GM18517 (cell line): ENCODE measurements around the gene SERPINB3.
"Not testable (repeated sequence)": the region's sequence is repeated elsewhere in the genome, so short reads cannot be mapped to it uniquely, and the experiment has no call there.

Source experiments
- ATAC-seq: cut with Tn5 transposase; IDR thresholded peaks from one replicate; pipeline ENCODE4 v1.9.1; 2021; ENCODE audit warnings: mild to moderate bottlenecking, moderate library complexity; ENCODE audit not compliant: unreplicated experiment

SERPINB3 gene

DNA sequence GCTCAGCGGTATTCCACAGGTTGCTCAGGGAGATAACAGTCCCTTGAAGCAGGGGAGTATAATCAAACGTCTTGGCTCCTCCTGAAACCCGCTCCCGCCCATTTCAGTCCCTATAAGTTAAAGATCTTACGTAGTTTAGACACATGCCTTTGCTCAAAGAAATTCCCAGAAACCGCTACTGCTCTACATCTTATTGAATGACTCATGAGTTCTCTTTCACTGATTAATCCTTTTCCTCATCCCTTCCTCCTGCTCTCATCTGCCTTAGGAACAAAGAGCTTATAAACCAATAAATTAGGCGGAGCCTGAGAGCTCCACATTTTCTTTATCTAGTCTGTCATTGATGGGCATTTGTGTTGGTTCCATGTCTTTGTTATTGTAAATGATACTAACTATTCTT lies 13.5 kb downstream of the SERPINB3 start:
- no peak for ATAC-seq

DNA sequence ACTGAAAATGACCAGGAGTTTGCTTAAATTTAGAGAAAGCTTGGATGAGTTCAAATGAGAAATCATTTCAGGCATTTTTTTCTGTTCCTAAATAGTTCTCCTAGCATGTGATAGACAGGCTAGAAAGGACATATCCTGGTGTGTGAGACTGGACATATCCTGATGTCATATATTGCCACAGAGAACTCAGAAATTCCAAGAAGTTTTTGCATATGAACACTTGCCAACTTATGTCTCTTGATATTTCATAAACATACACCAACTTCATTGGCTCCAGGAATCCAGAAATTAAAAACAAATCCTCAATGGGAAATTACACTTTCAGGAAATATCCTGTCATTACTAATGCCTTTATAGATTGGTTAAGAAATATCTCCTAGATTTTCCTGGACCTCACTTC lies 14.8 kb downstream of the SERPINB3 start:
- ATAC-seq: no peak

DNA sequence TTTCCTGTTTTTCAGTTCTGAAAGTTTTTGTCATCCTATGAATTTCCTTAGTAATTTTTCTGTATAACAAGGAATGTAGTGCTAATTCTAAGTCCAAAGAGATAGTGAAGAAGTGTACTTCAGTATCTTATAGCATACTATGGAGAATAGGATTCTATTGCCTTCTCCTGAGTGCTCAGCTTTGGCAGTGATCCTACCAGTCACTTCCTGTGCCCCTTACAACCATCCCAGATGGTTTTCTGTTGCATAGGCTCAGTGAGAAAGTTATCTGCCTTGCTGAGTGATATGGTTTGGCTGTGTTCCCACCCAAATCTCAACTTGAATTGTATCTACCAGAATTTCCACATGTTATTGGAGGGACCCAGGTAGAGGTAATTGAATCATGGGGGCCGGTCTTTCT lies 17.0 kb downstream of the SERPINB3 start:
- not testable (repeated sequence) for ATAC-seq

DNA sequence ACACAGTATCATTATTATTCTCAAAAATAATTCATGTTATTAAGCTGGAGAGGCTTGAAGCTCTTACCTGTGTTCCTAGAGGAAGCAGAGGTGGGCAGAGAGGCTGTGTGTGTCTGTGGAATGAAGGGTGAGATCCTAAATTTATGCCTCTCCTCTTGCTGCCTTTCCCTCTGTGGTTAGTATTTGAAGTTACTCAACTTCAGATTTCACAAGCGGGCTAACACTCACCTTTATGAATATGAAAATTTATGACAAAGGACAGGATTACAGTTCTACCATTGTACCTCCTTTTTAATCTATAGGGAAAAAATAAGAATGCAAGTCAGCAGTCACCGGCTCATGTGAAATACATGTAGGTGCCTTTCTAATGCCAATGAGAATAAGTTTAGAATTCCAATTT lies 17.6 kb downstream of the SERPINB3 start, which contains the start of gene SERPINB4:
SERPINB4 (minus strand) TSS at position 115 of the 400 bp plus-strand sequence. CDS start 679 bp downstream, outside the sequence.
- not testable (repeated sequence) for ATAC-seq

DNA sequence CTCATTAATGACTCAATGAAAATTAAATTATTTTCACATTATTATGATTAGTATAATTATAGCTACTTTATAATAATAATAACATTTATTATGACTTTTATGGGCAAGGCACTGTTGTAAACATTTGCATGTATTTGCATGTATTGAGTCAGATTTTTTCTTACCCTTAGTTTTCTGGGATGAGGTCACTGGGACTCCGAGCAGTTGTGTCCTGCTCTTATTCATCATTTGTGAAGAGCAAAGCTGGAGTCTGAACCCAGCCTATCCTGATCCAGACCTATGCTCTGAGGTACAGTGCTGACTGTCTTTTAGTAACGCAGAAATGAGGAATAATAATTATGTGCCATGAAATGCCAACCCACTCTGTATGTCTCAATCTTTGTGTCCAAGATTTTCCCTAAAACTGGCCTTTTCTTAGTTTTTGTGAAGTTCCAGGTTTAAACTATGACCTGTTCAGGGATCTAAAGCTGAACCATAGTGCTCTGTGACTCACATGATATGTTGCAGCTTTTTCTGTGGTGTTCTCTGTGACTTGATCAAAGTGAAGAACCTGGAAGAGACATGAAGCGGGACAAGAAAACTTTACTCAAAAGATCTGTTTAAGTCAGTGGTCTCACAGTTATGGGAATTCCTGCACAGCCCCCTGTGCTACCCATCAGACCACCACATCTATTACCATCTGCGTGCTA lies 18.9 kb downstream of the SERPINB3 start:
- ATAC-seq: not testable (repeated sequence)

DNA sequence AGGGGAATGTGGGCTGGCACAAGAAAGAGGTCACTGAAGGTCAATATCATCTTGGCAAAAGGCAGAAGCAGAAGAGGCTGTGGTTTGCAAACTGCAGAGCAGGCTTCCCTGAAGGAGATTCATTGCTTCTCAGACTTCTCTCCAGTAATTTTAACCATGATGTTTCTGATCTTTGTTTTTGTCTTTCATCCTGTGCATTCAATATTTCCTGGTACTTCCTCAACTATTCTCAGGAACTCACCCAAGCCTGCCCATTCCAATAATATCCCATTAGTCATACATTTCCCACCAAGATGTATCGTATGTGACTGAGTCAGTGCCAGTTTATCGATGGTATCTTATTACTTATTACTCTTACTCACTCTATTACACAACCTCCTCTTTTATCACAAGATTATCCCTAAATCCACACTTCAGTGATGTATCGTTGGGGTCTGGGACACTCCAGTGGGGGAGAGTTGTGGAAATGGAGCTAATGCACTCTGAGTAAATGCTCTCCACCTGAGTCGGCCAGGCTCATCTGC lies 20.5 kb downstream of the SERPINB3 start:
- not testable (repeated sequence) for ATAC-seq

DNA sequence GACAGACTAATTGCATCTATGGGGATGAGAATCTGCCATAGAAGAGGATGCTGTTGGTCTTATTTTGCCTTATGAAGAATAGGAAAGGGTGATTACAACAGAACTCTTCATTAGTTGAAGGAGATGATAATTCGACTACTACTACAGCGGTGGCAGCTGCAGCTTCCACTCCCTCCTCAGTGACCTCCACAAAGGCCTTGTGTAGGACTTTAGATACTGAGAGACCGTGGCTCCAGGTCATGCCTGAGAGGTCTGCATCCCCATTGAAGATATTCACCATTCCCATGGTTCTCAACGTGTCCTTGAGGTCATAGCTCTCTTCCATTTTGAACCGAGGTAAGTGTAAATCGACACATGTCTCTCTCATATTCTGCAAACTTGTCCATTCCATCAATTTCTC lies 24.0 kb downstream of the SERPINB3 start:
- ATAC-seq: no peak

DNA sequence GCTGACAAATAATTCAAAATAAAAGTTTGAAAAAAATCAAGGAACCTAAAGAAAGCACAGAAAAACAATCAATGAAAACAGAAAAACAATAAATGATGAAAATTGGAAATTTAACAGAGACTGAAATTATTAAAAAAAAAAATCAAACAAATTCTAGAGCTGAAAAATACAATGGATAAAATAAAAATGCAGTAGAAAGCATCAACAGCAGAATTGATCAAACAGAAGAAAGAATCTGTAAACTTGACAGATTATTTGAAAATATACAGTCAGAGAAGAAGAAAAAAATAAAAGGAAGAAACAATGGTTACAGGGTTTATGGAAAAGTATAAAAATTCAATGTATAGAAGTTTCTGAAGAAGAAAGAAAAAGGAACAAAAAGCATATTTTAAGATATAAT lies 33.9 kb downstream of the SERPINB3 start:
- no peak for ATAC-seq

DNA sequence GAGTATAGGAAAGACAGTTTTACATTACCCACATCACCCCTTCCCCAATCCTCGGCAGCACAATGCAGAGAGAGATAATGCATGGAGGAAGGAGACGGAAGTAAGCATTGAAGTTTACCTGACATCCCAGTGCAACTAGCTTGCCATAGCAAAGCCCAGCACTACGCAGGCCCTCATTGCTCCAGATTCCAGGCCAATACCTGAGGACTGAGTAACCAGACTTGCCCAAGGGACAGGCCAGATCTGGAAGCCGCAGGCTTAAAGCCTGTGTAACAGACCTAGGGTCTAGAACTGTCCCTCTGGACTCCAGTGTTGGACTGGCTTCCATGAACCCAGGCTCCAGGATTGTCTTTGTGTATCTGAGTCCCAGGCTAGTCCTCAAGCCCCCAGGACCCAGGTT lies 35.3 kb downstream of the SERPINB3 start:
- ATAC-seq: no peak

DNA sequence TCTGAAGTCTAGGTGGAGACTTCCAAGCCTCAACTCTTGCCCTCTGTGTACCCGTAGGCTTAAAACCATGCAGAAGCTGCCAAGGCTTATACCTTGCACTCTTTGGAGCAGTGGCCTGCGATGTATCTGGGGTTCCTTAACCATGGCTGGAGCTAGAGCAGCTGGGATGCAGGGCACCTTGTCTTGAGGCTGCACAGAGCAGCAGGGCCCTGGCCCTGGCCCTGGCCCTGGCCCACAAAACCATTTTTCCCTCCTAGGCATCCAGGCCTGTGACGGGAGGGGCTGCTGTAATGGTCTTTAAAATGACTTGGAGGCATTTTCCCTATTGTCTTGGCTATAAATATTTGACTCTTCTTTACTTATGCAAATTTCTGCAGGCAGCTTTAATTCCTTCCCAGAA lies 36.8 kb downstream of the SERPINB3 start:
- ATAC-seq: no peak

DNA sequence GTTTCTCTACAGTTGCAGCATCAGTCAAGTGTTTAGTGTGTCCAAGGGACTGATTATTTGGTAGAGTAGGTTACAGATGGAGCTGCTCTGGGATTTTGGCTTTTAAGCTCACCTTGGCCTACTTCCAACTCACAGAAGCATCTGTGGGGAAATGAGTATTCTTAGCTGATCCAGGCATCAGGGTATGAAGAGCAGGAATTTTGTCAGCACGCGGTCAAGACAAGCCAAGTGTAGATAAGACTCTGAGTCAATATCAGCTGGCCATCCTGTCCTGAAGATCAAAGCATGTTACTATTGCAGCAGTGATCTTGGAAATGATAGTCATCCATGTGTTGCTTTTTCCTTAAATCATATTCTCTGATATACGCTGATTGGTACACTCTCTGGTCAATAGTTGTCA lies 42.0 kb downstream of the SERPINB3 start:
- no peak for ATAC-seq

DNA sequence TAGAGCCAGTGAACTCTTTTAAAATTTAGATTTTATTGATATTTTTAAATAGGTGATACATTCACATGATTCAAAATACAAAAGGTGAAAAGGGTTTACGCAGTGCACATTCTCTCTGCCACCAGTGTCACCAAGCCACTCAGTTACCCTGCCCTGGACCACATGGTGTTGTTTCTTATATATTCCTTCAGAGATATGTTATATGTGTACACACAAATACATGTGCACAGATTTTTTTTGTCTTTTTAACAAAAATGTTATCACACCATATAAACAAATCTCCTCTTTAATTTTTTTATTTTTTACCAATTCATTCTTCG lies 43.8 kb downstream of the SERPINB3 start:
- ATAC-seq: no peak

DNA sequence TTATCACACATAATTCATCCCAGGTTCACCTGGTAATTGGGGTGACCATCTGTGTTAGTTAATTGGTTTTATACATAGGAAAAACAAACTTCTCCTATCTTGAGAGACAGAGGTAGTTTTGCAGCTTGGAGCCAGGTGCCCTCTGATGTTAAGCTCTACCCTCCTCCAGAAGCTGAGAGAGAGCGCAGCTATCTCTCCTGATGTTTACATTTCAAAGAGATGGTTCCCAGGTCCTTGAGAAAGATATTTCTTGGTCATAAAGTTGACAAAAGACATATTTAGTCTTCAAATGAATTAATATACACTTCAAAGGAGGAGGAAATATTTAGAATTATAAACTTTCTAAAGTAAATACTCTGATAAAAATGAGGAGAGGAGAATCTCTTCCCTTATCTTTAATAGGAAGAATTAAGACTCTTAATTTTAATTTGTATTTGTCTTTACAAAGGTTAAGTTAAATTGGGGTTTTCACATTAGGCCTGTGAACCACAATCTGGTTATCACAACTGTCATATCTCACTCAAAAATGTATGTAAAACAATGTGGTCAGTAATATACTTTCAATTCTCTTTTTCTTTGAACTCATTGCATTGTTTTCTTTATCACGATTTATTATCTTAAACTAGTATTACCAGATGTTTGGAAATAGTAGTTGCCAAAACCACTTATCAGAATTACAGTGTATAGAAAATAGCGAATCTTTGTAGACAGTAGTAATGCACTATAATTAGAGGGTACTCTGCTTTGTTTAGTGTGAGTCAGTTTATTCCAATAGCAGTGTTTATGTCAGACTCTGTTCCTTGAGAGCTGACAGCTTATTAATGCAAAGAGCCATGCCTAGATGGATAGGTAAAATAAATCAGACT lies 44.4 kb downstream of the SERPINB3 start:
- ATAC-seq: peak; percentile 79

DNA sequence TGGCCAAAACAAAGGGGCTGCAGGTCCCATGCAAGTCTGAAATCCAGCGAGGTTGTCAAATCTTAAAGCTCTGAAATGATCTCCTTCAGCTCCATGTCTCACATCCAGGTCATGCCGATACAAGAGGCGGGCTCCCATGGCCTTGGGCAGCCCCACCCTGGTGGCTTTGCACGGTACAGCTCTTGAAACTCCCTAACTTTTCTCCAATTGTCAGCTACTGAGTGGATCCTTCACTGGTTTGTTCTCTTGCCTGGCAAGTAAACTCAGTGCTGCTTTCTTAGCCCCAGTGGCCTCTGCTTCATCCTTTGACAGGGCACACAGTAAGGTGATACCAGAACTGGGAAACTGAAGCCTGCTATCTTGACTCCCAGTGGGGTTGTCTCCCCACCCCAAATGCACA lies 48.3 kb downstream of the SERPINB3 start:
- ATAC-seq: no peak

DNA sequence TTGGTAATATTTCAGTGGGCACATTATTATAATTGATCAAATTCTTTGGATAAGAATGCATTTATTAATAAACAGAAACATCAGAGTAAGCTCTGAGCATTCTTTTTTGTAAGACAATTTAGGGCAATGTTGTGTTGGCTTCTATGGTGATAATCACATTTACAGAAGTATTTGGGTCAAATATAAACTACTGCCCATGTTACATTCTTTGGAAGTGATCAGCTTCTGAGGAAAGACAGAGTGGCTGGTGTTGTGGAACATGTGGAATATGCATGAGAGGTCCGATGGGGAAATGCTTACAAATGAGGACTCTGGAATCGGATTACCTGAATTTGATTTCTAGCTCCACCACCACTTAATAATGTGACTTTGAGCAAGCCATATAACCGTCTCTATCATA lies 55.2 kb downstream of the SERPINB3 start:
- ATAC-seq: no peak
